DMS53 (cell line): ENCODE measurements around the gene SETD6.
A peak's percentile ranks its signal among the peaks of the same experiment; 100 is the strongest.

Experiments
- DNase-seq: peaks from one replicate; lab custom pipeline; 2025; lab: John Stamatoyannopoulos, UW

SETD6 gene

GRCh38 chr16:58508671-58509251 is 6.6 kb upstream of the SETD6 start:
- DNase-seq = no peak

DNA sequence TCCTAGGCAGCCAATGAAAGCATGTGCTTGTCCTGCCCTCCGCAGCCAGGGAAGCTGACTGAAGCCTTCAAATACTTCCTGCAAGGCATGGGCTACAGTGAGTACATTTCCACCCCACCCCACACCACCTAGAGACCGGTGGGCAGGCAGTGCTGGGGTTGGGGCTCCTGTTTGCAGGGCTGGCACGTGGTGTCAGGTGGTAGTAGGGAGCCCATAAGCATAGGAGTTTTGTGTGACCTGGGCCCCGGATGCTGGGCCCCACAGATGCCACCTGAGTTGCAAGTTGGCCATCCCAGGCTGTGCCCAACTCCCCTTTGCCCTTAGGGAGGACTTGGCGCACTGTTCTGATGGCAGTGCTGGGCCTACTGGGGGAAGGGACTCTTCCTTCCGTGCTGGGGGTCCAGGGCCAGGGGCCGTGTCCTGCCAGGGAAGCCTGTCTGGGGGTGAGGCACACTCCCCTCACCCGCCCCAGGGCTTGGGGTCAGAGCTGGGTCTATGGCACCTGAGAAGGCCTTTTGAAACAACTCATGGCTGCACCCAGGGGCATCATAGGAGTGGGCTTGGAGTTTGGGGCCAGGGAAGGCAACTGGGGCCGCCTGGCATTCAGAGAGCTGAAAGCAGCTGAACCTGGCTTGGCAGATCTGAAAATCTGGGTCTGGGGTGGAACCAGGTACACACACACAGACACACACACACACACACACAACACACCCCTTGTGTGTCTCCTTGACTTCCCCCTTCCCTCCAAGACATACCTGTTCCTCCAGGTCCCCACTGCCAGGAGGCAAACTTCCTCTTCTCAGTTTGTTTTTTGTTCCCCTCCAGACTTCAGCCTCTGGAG is 5.8 kb upstream of the SETD6 start:
- DNase-seq = no peak

GRCh38 chr16:58510097-58510775 is 5.1 kb upstream of the SETD6 start:
- no peak for DNase-seq

GRCh38 chr16:58510776-58511628 is 4.3 kb upstream of the SETD6 start:
- no peak for DNase-seq

- peak; percentile 79 for DNase-seq
Observed at GRCh38 chr16:58511933-58512815, 3.1 kb upstream of the SETD6 start.

DNA sequence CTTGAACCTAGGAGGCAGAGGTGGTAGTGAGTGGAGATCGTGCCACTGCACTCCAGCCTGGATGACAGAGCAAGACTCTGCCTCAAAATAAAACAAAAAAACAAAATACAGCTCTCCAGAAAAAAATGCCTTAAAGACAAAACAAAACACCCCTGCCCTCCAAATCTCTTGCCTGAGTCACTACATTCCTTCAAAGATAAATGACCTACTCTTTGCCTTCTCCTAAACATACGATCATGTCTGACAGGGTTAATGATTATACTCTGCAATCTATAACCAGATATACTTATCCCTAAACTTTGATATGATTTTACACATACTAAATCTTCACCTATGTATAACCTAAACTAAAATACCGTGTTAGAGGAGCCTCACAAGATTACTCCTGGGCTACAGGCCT is 1.4 kb upstream of the SETD6 start:
- no peak for DNase-seq

DNA sequence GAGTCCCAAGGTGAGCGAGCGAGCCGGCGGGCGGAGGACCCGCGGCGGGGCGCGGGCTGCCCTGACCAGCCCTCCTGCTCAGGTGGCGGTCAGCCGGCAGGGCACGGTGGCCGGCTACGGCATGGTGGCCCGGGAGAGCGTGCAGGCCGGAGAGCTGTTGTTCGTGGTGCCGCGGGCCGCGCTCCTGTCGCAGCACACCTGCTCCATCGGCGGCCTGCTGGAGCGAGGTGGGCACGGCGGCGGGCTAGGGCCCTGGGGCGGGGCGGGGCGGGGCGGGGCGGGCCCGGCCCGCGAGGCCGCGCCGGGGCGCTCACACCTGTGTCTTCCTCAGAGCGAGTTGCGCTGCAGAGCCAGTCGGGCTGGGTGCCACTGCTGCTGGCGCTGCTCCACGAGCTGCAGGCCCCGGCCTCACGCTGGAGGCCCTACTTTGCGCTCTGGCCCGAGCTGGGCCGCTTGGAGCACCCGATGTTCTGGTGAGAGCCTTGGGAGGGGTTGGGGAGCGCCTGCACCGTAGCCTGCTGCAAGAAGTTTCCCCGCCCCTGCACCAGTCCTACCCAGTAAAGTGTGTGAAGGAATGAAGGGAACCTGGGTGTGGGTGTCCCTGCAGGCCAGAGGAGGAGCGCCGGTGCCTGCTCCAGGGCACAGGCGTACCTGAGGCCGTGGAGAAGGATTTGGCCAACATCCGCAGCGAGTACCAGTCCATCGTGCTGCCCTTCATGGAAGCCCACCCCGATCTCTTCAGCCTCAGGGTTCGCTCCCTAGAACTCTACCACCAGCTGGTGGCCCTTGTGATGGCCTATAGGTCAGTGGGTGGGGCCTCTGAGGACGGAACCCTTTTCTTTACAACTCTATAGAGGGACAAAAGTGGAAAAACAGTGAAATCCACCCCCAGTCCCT is 802 bp downstream of the SETD6 start:
- peak; percentile 77 for DNase-seq

- DNase-seq = no peak
Observed at GRCh38 chr16:58516768-58517107, 1.4 kb downstream of the SETD6 start.

DNA sequence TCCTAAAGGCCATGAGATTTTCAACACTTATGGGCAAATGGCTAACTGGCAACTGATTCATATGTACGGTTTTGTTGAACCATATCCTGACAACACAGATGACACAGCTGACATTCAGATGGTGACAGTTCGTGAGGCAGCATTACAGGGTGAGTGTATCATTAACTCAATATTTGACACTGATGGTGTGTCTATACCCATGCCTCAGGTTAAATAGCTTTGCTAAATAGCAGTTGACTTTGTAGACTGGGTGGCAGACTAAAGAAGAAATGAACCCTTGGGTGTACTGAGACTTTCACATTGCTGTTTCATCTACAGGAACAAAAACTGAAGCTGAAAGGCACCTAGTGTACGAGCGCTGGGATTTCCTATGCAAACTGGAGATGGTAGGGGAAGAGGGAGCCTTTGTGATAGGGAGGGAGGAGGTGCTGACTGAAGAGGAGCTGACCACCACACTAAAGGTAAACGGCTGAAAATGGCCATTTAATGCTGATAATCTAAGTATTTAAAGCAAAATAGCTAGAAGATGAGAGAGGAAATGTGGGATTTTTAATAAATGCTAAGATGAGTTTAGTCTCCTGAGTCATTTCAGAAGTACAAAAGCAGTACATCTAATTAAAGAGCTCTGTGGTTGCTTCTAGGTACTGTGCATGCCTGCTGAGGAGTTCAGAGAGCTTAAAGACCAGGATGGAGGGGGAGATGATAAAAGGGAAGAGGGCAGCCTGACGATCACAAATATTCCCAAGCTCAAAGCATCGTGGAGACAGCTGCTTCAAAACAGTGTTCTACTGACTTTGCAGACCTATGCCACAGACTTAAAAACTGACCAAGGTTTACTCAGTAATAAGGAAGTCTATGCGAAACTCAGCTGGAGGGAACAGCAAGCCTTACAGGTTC is 3.0 kb downstream of the SETD6 start:
- DNase-seq = no peak

GRCh38 chr16:58518980-58519368 is 3.7 kb downstream of the SETD6 start:
- no peak for DNase-seq

GRCh38 chr16:58519707-58520106 is 4.4 kb downstream of the SETD6 start:
- DNase-seq = no peak

DNA sequence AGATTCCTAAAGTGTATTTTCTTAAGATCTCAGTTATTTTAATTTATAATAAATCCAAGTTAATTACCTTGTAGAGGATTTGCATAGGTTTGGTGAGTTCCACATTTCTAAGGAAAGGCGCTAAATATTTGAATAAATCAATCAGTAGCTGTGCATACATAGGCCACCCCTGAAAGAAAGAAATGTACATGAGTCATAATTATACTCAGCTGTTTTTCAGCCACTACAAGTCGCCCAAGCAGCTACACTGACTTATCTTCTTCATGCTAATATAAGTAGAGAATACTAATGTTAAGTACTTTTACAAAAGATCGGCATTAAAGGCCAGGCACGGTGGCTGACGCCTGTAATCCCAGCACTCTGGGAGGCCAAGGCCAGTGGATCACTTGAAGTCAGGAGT is 14.9 kb downstream of the SETD6 start:
- DNase-seq = no peak

DNA sequence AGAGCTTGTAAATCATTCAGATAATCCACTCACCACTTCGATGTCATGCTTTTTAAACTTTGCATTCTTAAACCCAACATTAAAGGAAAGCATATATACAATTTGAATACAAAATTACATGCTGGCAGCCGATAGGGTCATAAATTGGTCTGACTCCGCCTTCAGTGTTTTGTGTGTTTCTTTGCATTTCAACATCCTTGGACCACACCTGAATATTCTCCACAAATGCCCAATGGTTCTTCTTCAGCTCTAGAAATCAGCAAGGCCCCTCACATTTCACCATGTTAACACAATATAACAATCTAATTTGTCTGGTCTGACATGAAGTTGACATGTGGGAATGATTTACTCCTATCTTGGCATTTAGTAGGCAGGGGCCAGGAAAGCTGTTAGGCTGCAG is 17.1 kb downstream of the SETD6 start:
- no peak for DNase-seq

DNA sequence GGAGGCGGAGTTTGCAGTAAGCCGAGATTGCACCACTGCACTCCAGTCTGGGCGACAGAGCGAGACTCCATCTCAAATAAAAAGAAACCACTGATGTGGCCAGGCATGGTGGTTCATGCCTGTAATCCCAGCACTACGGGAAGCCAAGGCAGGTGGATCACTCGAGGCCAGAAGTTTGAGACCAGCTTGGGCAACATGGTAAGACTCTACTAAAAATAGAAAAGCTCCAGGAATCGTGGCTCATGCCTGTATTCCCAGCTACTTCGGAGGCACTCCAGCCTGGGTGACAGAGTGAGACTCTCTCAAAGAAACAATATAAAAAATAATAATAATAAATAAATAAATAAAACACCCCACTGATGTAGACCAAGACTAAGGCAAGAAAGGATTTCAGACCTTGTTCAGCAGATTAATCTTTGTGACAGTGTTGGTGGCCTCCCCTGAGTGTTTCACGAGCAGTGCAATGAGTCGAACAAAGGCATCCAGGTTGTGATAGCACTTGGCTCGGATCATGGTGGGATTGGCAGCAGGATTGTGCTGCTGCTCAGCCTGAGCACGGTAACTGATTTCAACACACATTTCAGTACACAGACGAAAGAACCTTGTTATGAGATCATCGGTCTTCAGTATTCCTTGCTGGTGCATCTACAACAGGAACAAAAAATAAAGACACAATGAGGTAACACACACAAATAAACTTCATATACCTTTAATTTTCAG is 18.6 kb downstream of the SETD6 start:
- no peak for DNase-seq

- no peak for DNase-seq
Observed at GRCh38 chr16:58535100-58535499, 19.8 kb downstream of the SETD6 start.

GRCh38 chr16:58536278-58536677 is 21.0 kb downstream of the SETD6 start:
- DNase-seq = no peak

DNA sequence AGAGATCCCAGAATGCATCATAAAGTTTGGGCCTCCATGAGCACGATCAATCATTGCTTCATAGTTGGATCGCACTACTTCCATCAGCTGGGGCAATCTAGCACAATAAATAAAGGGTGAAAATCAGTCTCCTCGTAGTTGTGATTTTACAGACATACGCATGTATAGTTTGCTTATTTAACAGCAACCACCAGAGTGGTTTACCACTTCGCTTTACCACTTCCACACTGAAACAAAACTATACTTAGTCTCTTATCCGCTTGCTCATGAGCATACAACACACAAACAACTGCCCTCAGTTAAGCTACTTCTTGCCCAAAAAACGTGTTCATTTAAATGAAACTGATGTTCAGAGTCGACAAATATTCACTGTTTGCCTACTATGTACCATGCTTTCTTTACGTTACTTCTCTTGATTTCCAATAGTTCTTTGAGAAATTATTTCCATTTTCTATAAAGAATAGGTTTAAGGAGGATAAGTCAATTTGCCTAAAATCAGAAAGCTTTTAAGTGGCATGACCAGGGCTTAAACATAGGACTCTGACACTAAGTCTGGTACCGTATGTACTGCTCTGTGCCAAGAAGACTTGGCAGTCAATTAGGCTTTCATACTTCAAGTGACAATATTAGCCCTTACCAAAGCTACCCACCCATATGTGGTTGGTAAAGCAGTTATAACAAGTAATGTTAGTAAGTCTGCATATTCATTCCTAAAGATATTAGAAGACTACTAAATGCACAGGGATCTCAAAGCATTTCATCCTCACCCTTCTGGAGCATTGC is 22.0 kb downstream of the SETD6 start:
- DNase-seq = no peak

GRCh38 chr16:58541711-58542110 is 26.4 kb downstream of the SETD6 start:
- no peak for DNase-seq
